GM21723 (cell line): ENCODE data around the gene PSMD5.
A peak's percentile ranks its signal among the peaks of the same experiment; 100 is the strongest.

Experiments used
- ATAC-seq: cut with Tn5 transposase; IDR thresholded peaks from one replicate; pipeline ENCODE4 v1.9.1; 2021; ENCODE audit warnings: mild to moderate bottlenecking, moderate library complexity; ENCODE audit not compliant: unreplicated experiment

The PSMD5 gene

GRCh38 chr9:120857481-120857880 is 14.8 kb upstream of the PSMD5 start:
- no peak for ATAC-seq

DNA sequence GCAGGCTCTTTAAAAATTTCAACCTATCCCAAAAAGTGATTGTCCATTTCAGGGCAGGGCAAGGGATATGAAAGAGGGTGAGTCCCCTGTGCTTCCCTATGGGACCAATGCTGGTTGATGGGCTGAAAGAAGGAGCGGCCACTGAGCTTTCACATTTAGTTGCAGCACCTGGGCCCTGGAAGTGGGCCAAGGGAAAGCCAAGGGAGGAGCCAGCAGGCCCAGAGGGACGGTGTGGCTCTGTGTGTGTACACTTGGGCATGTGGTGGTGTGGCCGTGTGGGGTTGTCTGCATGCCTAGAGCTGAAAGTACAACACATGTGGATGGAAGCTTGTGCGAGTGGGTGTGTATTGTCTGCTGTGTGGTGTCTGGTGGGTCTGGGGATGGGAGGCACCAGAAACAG is 14.0 kb upstream of the PSMD5 start:
- no peak for ATAC-seq

- no peak for ATAC-seq
Observed at GRCh38 chr9:120855827-120856670, 13.3 kb upstream of the PSMD5 start.

DNA sequence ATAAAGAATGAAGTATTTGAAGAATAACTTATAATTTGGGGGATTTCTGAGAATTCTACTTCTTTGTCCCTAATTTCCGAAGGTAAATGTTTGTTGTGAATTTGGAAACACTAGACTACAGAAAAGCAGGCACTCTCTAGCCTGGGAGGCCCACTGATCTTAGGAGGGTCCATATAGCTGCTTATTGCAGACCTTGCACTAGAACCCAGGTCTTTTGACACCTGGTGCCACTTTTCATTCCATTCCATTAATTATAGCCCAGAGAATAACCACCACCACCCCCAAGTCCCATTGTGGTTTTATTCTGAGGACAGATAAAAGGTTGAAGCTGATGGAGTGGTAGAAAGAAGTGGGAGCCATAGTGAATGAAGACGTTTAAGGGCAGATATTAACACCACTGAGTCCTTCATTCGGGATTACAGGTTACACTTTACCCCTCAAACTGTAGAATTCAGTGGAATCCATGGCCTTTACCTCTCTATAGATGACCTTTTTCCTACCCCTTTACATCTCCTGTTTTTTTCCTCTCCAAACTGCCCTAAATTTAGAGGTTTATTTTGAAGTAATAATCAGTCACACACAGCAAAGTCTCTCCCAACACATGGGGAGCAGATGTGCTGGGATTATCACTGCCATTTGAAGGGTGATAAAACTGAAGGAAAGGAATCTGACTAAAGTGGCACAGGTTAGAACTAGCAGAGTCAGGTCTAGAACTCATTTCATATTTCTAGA is 12.0 kb upstream of the PSMD5 start:
- ATAC-seq: no peak

- no peak for ATAC-seq
Observed at GRCh38 chr9:120853198-120853597, 10.5 kb upstream of the PSMD5 start.

DNA sequence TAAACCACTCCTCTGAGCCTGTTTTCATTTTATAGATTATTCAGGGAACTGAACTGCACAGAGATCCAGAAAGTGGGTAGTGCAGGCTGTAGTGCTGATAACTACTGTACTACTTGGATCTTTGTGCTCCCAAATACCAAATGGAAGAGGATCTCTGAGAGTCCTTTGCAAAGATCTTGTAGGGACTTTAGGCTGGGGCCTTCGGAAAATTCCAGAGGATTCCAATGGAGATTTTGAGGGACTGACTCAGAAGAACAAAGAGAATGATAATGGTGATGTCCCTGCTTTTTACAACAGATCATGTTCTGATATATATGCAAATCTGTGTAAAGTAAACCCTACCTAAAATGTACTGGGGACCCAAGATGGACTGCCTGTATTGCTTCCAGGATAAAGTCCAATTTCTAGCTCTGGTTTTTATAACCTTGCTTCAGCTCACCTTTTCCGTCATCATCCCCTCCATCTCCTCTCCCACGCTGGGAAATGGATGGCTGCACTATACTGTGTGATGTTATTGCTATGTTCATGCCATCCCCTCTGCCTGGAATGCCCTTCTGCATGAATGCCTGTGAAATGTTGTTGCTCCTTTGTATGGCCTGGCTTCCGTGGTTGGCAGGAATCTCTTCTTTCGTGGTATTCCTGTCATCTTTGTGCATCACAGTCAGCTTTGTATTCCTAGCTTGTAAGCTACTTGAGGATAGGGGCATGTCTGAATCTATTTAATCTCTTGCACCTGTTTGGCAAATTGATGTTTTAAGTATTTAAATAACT is 9.7 kb upstream of the PSMD5 start:
- ATAC-seq: no peak

DNA sequence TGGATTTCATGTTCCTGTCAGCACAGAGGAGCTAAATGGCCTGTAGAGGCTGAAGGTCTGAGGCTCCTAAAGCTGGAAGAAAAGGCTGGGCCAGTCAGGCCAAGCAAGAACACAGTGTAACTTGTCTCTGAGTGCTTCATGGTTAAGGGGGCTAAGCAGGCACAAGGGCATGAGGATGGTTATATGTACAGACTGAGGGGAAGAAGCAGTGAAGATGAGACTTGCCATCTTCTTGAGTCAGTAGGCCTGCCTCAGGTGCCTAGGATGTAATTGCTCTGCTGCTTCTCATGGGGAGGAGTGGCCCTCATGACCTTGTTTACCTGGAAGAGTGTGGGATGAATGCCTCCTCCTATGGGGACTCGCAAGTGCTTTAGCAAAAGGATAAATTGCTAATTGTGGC is 8.7 kb upstream of the PSMD5 start:
- no peak for ATAC-seq

DNA sequence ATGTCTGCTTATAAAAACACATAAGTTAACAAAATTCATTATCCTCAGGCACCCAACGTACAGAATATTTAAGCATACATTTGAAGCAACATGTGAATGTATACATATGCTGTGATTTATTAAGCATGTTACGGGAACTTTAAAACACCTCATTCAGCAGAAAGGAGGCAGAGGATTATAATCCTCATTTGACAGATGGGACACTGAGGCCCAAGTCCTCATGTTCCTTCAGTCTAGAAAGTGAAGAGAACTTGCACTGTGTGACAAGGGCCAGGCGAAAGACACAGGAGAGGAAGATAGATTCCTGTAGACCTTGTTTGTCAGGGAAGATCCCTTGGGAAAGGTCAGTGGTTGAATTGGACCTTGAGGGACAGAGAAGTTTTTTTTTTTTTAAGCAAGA is 7.6 kb upstream of the PSMD5 start:
- no peak for ATAC-seq

GRCh38 chr9:120846906-120847305 is 4.2 kb upstream of the PSMD5 start:
- ATAC-seq: no peak

GRCh38 chr9:120846251-120846889 is 3.6 kb upstream of the PSMD5 start:
- ATAC-seq: no peak

DNA sequence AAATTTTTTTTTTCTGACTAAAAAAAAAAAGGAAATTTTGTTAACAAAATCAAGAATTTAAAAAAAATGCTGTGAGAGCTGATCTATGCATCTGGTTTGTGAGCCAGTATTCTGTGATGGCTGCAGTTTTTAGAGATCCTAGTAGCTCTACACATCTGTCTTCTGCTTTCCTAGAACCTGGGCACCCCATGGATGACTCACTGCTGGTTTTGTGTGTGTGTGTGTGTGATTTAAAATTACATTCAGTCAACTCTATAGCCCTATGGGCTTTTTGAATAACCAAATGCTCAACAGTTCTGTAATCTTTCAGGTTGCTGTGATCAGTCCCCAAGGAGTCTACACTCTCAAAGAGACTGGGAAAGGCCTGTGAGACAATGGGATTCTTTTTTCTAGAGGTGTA is 2.5 kb upstream of the PSMD5 start:
- ATAC-seq: no peak

- peak; percentile 16 for ATAC-seq
Observed at GRCh38 chr9:120841930-120842684, 615 bp downstream of the PSMD5 start.

DNA sequence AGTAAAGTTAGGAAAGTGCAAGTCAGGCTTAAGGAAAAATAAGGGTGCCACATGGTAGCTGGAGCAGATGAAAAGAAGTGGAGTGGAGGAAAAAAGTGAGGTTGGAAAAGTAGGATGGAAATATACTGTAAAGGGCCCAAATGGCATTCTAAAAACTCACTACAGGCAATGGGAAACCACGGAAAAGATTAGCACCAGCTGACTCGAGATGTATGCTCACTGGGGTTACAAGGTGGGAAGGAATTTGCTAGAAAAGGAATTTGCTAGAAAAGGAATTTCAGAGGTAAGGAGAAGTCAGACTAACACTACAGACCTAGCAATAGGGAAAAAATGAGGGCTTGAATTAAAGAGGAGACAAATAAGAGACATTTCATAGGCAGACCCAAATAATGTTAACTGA is 3.6 kb downstream of the PSMD5 start:
- ATAC-seq: no peak

DNA sequence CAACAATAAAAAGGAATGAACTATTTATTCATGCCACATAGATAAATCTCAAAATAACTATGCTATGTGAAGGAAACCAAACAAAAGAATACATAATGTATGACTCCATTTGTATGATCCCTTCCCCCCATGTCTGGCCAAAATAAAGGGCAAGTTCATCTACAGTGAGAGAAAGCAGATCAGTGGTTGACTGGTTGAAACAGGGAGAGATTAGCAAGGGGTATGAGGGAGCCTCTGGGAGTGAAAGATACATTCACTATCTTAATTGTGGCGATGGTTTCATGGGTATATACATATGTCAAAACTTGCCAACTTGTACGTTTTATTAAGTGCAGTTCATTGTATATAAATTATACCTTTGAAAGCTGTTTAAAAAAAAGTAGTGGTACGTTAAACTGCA is 4.8 kb downstream of the PSMD5 start:
- no peak for ATAC-seq

GRCh38 chr9:120833325-120833724 is 9.4 kb downstream of the PSMD5 start:
- no peak for ATAC-seq

GRCh38 chr9:120832807-120833206 is 9.9 kb downstream of the PSMD5 start:
- ATAC-seq: no peak

GRCh38 chr9:120830865-120831264 is 11.9 kb downstream of the PSMD5 start:
- no peak for ATAC-seq

DNA sequence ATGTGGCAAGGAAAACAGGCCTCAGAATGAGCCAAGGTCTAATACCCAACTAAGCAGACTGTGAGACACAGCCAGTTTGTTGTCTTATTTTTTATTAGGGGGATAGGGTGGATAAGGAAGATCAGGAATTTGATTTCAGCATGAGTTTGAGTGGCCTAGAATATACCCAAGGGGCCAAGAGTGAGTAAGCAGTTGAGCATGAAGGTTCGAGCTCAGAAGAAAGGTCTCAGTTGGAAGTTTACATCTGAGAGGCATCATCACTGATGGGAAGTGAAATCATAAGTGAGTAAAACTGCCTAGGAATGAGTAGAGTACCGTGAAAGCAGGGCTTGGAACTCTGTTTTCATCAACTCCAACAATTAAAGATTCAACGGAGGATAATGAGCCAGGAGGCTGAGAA is 12.6 kb downstream of the PSMD5 start:
- no peak for ATAC-seq

DNA sequence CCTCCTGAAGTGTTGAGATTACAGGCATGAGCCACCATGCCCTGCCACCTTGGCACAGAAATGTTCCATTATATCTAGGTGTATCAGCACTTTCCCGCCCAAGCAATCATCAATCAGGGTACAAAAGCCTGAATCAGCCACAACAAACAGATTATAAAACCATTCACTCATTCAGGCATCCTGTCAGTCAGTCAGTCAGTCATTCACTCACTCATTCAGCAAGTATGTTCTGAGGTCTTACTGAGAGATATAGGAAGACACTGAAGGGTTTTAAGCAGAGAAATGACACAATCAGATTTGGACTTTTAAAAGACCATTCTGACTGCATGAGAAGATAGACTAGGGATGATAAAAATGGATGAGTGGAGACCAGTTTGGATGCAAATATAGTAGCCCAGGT is 13.1 kb downstream of the PSMD5 start:
- ATAC-seq: no peak

- no peak for ATAC-seq
Observed at GRCh38 chr9:120820095-120820494, 22.6 kb downstream of the PSMD5 start.
